ENCODE results near the gene SFTPD.
A peak's percentile ranks its signal among the peaks of the same experiment; 100 is the strongest.

Gene SFTPD

DNA sequence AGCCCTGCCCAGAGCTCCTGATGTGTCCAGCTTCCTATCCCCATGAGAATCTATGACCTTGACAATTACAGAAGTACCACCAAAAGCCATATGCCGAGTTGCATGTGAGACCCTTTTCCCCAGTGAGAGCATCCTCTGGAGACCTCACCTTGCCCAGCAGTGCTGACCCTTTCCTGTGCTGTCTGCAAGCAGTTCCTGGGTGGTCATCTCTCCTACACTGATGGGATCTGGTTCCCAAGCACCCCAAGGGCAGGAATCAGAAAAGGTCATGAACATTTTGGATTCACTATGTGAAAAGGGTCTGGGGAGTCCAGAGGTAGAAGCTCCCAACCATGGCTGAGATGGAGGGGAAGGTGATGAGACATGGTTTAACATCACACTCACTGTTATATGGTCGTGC, 18.2 kb downstream of the SFTPD start:
- H3K27ac ChIP-seq (ENCODE audit: low read depth, low read length): no peak overlapping the region
- no peak for TF ChIP-seq EZH2phosphoT487 (IDR thresholded peaks at IDR 0.05; ENCODE audit: borderline replicate concordance, low read length)
- H3K4me2 ChIP-seq (ENCODE audit: low read length): no peak overlapping the region
- H3K4me3 ChIP-seq (ENCODE audit: low read length): no peak overlapping the region
- no peaks in the 10 kb centered on the region for H3K4me1 ChIP-seq (ENCODE audit: control insufficient read depth, low read length)
- H3K9me3 ChIP-seq (ENCODE audit: control insufficient read depth, insufficient read depth, low read length): no peaks in the 10 kb centered on the region
- no peaks in the 10 kb centered on the region for H3F3A ChIP-seq (ENCODE audit: control insufficient read depth, insufficient read depth)
- no peaks in the 10 kb centered on the region for H4K20me1 ChIP-seq (ENCODE audit: control insufficient read depth, insufficient read depth, low read depth, low read length)
- no peaks in the 10 kb centered on the region for H3K36me3 ChIP-seq (ENCODE audit: control insufficient read depth, low read length)
- H3K27me3 ChIP-seq (ENCODE audit: control insufficient read depth, low read length): peaks cover 3% of the 10 kb centered on the region
- H3K79me2 ChIP-seq (ENCODE audit: control insufficient read depth, low read length): no peaks in the 10 kb centered on the region
- no peaks in the 10 kb centered on the region for H3K9me2 ChIP-seq (replicated peaks; ENCODE audit: control insufficient read depth, low read length)

- Histone ChIP-seq H3K9me3 (ENCODE audit: control insufficient read depth, insufficient read depth, low read length) (no peaks in the 10 kb centered on the region), H3K4me2 (ENCODE audit: low read length) (no peak overlapping the region), H4K20me1 (ENCODE audit: control insufficient read depth, insufficient read depth, low read depth, low read length) (no peaks in the 10 kb centered on the region), H3K79me2 (ENCODE audit: control insufficient read depth, low read length) (no peaks in the 10 kb centered on the region), H3K4me1 (ENCODE audit: control insufficient read depth, low read length) (no peaks in the 10 kb centered on the region), H3K9me2 (replicated peaks; ENCODE audit: control insufficient read depth, low read length) (no peaks in the 10 kb centered on the region), H3K36me3 (ENCODE audit: control insufficient read depth, low read length) (no peaks in the 10 kb centered on the region), H3K27me3 (ENCODE audit: control insufficient read depth, low read length) (peaks cover 3% of the 10 kb centered on the region), H3F3A (ENCODE audit: control insufficient read depth, insufficient read depth) (no peaks in the 10 kb centered on the region), H3K4me3 (ENCODE audit: low read length) (no peak overlapping the region), H3K27ac (ENCODE audit: low read depth, low read length) (no peak overlapping the region)
- no peak for TF ChIP-seq CTCF (IDR thresholded peaks at IDR 0.05; ENCODE audit: low read depth, low read length, poor library complexity, severe bottlenecking)
- no peak for TF ChIP-seq EZH2phosphoT487 (IDR thresholded peaks at IDR 0.05; ENCODE audit: borderline replicate concordance, low read length)
These were observed 18.6 kb downstream of the SFTPD start for GRCh38 chr10:79930267-79930666.

- H3K9me3 ChIP-seq (ENCODE audit: control insufficient read depth, insufficient read depth, low read length): no peaks in the 10 kb centered on the region
- peak; percentile 92 for TF ChIP-seq CTCF (IDR thresholded peaks at IDR 0.05; ENCODE audit: low read depth, low read length, poor library complexity, severe bottlenecking)
- TF ChIP-seq EZH2phosphoT487 (IDR thresholded peaks at IDR 0.05; ENCODE audit: borderline replicate concordance, low read length): no peak
- H3K79me2 ChIP-seq (ENCODE audit: control insufficient read depth, low read length): no peaks in the 10 kb centered on the region
- peaks cover 7% of the 10 kb centered on the region for H3K27me3 ChIP-seq (ENCODE audit: control insufficient read depth, low read length)
- no peak overlapping the region for H3K4me2 ChIP-seq (ENCODE audit: low read length)
- H3K4me1 ChIP-seq (ENCODE audit: control insufficient read depth, low read length): no peaks in the 10 kb centered on the region
- no peaks in the 10 kb centered on the region for H3F3A ChIP-seq (ENCODE audit: control insufficient read depth, insufficient read depth)
- H3K9me2 ChIP-seq (replicated peaks; ENCODE audit: control insufficient read depth, low read length): no peaks in the 10 kb centered on the region
- no peaks in the 10 kb centered on the region for H4K20me1 ChIP-seq (ENCODE audit: control insufficient read depth, insufficient read depth, low read depth, low read length)
- H3K27ac ChIP-seq (ENCODE audit: low read depth, low read length): no peak overlapping the region
- no peak overlapping the region for H3K4me3 ChIP-seq (ENCODE audit: low read length)
- H3K36me3 ChIP-seq (ENCODE audit: control insufficient read depth, low read length): no peaks in the 10 kb centered on the region
These were observed 19.4 kb downstream of the SFTPD start for GRCh38 chr10:79929409-79929904.

DNA sequence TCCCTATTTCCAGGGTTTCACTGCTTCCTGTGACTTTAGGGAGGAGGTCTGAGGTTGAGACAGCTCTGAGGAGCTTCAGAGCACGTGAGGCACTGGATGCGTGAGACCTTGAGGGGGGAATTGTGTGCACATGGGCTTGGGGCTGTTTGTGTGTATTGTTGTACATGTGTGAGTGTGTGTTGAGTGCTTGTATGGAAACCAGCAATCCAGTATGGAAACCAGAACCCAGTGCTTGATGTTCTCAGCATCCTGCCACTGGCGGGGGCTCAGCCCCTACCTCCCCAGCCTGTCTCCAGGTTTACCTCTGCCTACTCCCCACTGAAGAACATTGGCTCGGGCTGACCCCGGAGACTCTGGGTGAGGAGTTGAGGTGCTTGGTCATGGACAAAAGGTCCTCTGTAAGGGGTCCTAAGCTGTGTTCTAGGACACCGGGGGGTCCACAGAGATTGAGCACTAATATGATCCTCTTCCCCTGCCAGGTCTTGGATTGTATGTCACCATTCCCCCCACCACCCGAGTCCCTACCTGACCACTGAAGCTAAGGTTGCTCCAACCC, 20.8 kb downstream of the SFTPD start:
- H3K27ac ChIP-seq (ENCODE audit: low read depth, low read length): no peak overlapping the region
- no peaks in the 10 kb centered on the region for H3K79me2 ChIP-seq (ENCODE audit: control insufficient read depth, low read length)
- no peaks in the 10 kb centered on the region for H3K36me3 ChIP-seq (ENCODE audit: control insufficient read depth, low read length)
- H3K9me3 ChIP-seq (ENCODE audit: control insufficient read depth, insufficient read depth, low read length): no peaks in the 10 kb centered on the region
- no peaks in the 10 kb centered on the region for H3K9me2 ChIP-seq (replicated peaks; ENCODE audit: control insufficient read depth, low read length)
- no peak overlapping the region for H3K4me2 ChIP-seq (ENCODE audit: low read length)
- H3K27me3 ChIP-seq (ENCODE audit: control insufficient read depth, low read length): peaks cover 7% of the 10 kb centered on the region
- no peaks in the 10 kb centered on the region for H3K4me1 ChIP-seq (ENCODE audit: control insufficient read depth, low read length)
- H3F3A ChIP-seq (ENCODE audit: control insufficient read depth, insufficient read depth): no peaks in the 10 kb centered on the region
- TF ChIP-seq CTCF (IDR thresholded peaks at IDR 0.05; ENCODE audit: low read depth, low read length, poor library complexity, severe bottlenecking): no peak
- no peak for TF ChIP-seq EZH2phosphoT487 (IDR thresholded peaks at IDR 0.05; ENCODE audit: borderline replicate concordance, low read length)
- H3K4me3 ChIP-seq (ENCODE audit: low read length): no peak overlapping the region
- H4K20me1 ChIP-seq (ENCODE audit: control insufficient read depth, insufficient read depth, low read depth, low read length): no peaks in the 10 kb centered on the region
